Cardiac fibroblast (primary cell): ENCODE measurements around the gene ZNF837.

ENCODE experiments used
- DNase-seq, 2 donors: peaks; one replicate each; pipeline versions ENCODE4 v3.0.0 to v3.0.0-alpha.2; 2010; ENCODE audit warnings: low read depth in 2 of 2
- H3K4me3 ChIP-seq, 2 donors: replicated peaks in 1 of 2; 1 replicate in 1 of 2; 2 replicates in 1 of 2; pipeline ENCODE4 v1.5.1; 2011; ENCODE audit warnings: low read depth in 2 of 2, low read length in 2 of 2, mild to moderate bottlenecking in 2 of 2, moderate library complexity in 1 of 2
- TF ChIP-seq, protein P1 (sequence below): IDR thresholded peaks from one replicate; pipeline ENCODE4 v1.5.1; 2011; ENCODE audit warnings: low read depth, mild to moderate bottlenecking, low read length, inconsistent platforms

Gene ZNF837

DNA sequence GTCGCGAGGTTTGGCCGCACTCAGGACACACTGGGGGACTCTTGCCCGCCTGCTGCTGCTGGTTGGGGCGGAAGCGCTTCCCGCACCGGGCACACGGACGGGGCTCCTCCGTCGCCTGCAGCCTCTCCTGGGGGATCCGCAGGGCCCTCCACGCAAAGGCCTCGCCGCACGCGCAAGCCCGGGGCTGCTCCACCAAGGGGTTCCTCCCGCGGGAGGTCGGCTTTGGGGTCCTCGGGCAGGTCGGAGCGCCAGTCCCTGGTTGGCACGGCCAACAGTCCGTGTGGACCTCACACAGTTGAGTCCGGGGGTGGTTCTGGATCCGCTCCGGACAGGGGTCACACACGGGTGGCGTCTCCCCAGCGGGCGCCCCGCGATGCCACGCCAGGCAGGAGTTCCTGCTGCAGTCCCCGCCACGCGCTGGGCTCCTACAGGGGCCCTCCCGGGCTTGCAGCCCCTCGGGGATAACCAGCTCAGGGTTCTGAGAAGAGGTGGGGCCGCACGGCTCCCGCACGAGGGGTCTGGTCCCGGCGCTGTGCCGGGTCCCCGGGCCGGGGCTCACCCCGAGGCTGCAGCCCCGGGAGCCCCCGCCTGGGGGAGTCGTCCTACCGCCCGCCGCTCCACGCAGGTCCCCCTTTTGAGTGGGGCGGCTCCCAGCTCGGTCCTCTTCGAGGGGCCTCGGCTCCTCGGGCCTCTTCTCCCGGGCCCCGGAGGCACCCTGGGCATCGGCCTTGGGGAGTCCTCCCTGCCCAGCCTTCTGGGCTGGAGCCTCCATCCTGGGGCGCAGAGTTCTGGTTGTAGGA is 12.1 kb downstream of the ZNF837 start:
- no peak for DNase-seq
- no peak overlapping the region for H3K4me3 ChIP-seq
- TF ChIP-seq, protein P1, sequence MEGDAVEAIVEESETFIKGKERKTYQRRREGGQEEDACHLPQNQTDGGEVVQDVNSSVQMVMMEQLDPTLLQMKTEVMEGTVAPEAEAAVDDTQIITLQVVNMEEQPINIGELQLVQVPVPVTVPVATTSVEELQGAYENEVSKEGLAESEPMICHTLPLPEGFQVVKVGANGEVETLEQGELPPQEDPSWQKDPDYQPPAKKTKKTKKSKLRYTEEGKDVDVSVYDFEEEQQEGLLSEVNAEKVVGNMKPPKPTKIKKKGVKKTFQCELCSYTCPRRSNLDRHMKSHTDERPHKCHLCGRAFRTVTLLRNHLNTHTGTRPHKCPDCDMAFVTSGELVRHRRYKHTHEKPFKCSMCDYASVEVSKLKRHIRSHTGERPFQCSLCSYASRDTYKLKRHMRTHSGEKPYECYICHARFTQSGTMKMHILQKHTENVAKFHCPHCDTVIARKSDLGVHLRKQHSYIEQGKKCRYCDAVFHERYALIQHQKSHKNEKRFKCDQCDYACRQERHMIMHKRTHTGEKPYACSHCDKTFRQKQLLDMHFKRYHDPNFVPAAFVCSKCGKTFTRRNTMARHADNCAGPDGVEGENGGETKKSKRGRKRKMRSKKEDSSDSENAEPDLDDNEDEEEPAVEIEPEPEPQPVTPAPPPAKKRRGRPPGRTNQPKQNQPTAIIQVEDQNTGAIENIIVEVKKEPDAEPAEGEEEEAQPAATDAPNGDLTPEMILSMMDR: no peak

DNA sequence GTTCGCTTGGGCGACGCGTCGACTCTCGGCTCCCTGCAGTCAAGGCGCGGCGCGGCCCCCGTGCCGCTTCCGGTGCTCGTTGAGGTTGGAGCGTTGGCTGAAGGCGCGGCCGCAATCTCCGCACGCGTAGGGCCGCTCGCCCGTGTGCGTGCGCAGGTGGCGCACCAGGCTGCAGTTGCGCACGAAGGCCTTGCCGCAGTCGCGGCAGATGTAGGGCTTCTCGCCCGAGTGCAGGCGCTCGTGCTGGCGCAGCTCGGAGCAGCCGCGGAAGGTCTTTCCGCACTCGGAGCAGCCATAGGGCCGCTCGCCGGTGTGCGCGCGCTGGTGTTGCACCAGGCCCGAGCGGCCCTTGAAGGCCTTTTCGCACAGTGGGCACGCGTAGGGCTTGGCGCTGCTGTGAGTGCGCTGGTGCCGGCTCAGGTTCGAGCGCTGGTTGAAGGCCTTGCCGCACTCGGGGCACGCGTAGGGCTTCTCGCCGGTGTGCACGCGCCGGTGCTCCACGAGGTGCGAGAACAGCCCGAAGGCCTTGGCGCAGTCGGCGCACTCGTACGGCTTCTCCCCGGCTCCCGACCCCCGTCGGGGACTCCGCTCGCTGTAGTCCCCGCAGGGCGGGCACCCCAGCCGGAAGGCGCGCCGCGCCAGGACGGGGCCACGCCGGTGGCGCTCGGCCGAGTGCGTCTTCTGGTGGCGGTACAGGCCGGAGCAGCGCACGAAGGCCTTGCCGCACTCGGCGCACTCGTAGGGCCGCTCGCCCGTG is 13.0 kb downstream of the ZNF837 start:
- no peak for DNase-seq
- no peak overlapping the region for H3K4me3 ChIP-seq
- TF ChIP-seq, protein P1: no peak

DNA sequence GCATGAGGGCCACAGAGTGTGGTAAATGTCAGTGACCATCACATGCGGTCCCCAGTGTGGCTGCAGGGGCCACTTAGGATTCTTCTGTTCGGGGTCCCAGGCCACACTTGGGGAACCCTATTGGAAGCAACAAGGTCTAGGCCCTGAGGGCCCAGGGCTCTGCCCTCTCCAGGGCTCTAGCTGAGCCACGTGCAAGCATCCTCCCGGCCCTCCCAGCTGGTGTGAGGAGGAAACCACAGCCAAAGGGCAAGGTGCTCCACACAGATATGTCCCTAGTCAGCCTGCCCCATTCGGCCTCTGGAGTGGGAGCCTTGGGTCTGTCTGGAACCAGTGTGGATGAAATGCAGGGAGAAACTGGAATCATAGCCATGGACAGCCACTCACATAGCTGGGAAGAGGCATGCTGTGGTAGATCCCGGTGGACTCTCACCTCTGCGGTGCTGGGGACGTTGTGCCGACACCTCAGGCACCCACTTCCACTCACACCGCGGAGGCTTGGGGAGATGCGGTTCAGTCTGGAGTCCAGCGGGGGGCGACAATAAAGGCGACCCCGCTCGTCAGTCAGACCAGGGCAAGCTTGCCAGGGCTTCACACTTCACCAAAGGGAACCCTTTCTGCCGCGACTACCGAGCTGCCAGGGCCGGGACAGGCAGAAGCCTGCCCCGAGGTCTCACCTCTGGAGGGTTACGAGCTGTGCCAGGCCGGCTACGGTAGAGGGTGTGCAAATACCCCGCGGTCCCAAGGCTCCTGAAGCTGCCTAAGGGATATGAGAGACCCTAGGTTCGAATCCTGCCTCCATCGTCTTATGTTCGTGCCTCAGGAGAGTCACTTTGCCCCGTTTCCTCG is 14.0 kb downstream of the ZNF837 start:
- no peak for DNase-seq
- H3K4me3 ChIP-seq: no peak overlapping the region
- TF ChIP-seq, protein P1: no peak

DNA sequence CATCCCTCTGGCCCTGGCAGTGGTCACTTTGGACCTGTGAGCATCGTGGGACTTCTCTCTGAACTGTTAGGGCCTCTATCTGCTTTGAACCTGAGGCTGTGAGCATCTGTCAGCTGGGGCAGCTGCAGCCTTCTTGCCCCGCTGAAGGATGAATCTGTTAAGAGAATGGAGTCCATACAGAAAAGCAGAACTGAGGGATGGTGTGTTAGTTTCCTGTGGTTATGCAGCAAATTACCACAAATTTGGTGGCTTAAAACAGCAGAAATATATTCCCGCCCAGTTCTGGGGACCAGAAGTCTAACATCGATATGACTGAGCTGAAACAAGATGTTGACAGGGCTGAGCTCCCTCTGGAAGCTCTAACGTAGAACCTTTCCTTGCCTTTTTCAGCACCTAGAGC is 16.7 kb downstream of the ZNF837 start:
- TF ChIP-seq, protein P1: no peak
- H3K4me3 ChIP-seq: no peak overlapping the region
- DNase-seq: no peak

DNA sequence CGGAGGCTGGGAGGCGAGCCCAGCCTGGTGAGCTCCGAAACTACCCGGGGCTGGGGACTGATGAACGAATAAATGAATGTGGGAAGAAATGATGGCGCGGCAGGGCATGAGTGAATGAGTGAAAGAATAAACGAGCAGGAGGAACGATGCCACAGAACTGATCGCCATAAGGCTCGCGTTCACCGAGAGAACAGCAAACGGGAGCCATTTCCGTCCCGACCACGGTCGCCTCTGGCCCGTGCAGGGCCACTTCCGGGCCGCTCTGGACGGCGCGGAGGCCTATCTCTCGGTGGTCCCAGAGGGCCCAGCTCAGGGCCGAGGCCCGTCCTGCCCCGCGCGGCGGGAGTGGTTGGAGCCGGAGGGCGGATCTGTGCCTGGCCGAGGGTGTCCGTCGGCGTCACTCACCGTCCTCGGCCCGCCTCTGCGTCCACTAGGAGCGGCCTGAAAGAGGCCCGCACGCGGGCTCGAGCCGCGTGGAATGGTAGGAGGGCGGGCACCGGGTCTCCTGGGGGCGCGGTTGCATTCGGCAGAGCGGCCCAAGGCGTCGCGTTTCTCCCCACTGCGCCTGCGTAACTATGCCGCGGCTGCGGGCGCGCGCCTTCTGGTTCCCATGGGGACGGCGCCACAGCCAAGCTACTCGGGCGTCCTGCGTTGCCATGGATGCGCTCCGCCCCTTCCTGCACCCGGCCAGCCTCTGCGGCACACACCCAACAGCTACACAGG is 18.4 kb downstream of the ZNF837 start, which contains the start of gene ZNF497:
Gene ZNF497 (minus strand): TSS at position 480 of the 723 bp plus-strand sequence. CDS start 5,116 bp downstream, outside the sequence.
- peak within 1 kb of the TSS; percentile 62 to 63 for H3K4me3 ChIP-seq
- peak; percentile 98 for DNase-seq
- TF ChIP-seq, protein P1: no peak

DNA sequence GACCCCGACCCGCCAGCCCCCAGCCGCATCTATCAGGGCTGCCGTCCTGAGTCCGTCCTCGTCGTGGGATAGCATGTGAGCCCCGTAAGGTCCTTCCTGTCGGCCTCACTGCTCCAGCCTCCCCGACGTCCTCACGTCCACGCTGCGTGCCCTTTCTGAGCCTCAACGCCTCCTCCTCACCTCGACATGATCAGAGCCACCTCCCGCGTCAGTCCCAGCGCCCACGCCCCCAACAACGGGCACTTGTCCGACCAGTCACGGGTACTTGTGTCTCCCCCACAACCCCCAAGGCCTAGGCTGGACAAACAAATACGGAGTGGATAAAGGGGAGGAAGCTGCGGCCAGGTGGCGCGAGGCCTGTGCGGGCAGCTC is 18.9 kb downstream of the ZNF837 start:
- H3K4me3 ChIP-seq: peak overlapping the region; percentile 62 to 63
- TF ChIP-seq, protein P1: peak; percentile 14
- DNase-seq: peak in 1 of 2 donors; percentile 67
